ENCODE measurements around the gene REPIN1.
A peak's percentile ranks its signal among the peaks of the same experiment; 100 is the strongest.
"Not testable (repeated sequence)": the region's sequence is repeated elsewhere in the genome, so short reads cannot be mapped to it uniquely, and the experiment has no call there.

The REPIN1 gene

GRCh38 chr7:150377635-150378034 lies 9.0 kb downstream of the REPIN1 start:
- no peak for DNase-seq

- DNase-seq, result peak; percentile 85
Measured at GRCh38 chr7:150378115-150378852, 9.7 kb downstream of the REPIN1 start.

DNA sequence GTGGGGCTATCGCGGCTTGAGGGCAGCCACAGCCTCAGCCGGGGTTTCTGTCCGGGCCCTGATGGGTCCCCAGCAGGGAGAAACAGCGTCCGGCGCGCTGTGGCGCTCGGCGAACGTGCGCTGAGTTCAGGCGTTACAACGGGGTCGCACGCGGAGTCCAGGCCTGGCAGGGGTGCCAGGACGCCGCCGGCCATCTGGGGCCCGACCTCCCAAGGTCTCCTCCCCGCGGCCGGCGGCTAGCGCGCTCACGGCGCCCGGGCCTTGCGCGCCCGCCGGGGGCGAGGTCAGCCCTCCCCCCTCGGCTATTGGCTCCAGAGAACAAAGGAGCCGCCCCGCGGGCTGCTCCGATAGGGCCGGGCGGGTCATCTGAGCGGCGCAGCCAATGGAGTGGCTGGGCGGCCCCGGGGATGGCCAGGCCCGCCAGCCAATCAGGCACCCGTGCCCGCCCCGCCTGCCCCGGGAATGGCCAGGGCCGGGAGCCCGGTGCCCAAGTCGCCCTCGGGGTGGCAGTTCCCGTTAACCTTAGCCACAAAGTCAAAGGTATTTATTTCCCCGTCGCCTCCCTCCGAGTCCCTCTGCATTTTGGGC lies 10.3 kb downstream of the REPIN1 start, which contains the start of gene ZNF775:
Gene ZNF775 (plus strand): TSS at position 478 of the 588 bp plus-strand sequence. CDS start 9,141 bp downstream, outside the sequence.
- peak; percentile 97 for DNase-seq

DNA sequence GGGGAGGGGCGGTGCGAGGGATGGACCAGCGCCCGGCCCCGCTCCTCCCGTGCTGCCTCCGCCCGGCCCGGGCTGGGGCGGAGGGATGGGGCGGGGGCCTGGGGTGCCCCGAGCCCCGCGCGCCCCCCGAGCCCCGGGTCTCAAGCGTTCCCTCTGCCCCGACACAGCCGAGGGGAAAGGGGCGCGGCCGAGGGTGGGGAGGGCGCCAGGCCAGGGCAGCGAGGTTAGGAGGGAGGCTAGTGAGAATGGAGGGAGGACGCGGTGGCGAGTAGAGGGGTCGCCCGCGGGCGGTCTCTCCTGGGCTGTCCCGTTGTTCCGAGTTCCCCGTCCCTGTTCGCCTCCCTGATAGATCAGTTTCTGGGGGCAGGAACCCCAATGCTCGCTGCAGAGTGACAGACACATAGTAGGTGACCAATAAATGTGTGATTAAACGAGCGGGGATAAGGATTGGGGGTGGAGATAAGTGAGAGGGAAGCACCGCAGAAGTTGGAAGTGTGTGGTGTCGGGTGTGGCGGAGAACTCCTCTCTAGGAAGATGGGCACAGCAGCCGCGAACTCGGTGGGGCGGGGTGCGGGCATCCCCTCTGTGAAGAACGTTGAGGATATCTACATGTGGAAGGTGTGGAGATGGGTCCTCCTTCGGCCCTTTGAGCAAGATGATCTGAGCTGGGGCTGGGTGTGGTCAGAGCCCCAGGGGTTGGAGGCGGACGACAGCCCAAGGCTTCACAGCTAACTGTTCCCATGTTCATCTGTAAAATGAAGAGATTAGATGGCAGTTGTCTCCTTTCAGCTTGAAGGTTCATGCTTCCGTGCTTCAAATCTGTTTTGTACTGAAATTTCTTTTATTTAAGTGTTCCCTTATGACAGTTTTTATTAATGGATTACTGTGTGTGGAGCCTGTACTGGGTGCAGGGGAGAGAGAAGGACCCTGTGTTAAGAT lies 11.1 kb downstream of the REPIN1 start:
- DNase-seq, result peak; percentile 72

- DNase-seq, result no peak
Measured at GRCh38 chr7:150380463-150380862, 11.8 kb downstream of the REPIN1 start.

- no peak for DNase-seq
Measured at GRCh38 chr7:150381096-150381495, 12.5 kb downstream of the REPIN1 start.

DNA sequence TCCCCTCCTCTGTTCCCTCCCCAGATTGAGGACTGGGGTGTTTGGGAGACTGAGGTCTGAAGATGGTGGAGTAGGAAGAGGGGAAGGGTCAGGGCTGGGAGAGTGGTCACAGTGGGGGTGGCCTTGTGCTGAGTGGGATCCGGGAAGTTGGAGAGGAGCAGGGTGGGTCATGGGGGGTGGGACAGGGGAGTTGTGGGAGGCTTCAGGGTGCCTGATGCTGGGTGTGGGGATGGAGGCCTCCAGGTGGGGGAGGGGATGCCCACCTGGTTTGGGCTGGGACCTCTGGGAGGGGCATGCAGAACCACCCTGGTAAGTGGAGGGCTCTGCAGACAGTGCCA lies 13.1 kb downstream of the REPIN1 start:
- DNase-seq, result no peak

- DNase-seq, result no peak
Measured at GRCh38 chr7:150382123-150382843, 13.7 kb downstream of the REPIN1 start.

DNA sequence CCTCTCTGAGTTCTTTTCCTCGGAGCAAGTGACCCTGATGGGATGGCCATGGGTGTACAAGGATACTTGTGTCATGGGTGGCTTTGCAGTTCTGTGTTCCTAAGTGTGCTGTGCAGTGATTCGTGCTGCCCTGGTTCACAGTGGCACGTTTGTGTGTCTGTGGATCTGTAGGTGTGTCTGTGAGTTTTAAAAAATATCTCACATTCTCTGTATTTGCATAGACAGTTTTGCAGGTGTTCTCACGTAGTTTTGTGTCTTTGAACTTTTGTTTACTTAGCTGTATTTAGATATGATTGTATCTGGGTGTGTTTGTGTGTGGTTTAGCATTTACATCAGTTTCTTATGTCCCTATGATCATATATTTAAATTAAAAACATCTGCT lies 14.2 kb downstream of the REPIN1 start:
- DNase-seq, result no peak

GRCh38 chr7:150383710-150384397 lies 15.2 kb downstream of the REPIN1 start:
- peak; percentile 59 for DNase-seq

DNA sequence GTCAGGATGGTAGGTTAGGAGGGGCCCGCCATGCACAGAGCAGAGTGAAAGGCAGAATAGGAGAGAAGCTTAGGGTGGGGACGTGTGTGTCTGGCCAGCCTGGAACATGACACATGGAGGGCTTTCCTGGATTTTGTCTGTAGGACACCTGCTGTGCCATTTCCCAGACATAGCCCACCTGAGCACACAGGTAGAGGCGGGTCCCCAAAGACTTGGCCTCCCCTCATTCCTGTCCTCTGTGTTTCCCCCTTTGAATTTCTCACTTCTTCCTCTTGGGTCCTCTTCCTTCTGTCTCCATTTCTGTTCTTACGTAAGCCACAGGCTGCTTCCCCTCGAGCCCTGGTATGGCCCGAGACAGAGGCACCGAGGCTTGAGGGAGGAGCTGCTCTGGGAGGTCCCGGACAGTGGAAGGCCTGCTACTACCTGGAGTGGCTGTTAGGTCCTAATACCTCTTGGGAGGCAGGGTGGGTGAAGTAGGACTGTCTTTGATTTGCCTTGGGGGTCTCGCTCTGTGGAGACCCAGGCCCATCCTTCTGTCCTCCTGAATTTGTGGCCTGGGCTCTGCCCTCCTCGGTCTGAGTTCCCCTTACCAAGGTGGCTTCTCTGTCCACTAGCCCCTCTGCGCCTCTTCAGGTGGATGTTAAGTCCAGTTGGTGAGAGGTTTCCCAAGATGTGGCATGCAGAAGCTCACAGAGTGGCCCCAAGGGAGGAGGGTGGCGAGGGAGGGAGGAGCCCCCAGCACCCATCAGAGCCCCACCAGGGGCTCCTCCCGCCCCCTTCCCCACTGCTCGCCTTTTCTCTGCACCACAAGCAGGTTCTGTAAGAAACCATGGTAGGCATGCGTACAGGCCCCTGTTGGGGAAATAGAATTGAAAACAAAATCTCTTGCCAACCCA lies 16.0 kb downstream of the REPIN1 start:
- no peak for DNase-seq

DNA sequence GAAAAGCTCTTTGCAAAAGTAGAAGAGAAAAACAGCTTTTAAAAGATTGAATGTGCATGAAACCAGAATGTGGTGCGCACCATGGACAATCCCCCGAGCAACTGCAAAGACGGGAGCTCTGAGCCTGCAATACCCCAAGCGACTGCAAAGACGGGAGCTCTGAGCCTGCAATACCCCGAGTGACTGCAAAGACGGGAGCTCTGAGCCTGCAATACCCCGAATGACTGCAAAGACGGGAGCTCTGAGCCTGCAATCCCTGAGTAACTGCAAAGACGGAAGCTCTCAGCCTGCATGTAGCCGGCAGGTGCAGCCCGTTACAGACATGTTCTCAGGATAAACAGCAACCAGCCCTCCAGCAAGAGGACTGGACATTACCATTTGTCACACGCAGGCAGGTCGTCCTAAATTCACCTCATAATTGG lies 16.7 kb downstream of the REPIN1 start:
- DNase-seq, result no peak

DNA sequence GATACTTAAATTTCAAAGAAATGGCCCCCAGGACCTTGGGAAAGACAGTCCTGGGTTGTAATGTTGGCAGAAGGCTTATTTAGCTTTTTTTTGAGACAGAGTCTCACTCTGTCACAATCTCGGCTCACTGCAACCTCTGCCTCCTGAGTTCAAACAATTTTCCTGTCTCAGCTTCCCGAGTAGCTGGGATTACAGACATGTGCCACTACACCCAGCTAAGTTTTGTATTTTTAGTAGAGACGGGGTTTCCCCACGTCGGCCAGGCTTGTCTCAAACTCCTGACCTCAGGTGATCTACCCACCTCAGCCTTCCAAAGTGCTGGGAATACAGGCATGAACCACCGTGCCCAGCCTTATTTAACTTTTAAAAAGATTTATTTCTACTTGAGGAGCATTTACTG lies 17.3 kb downstream of the REPIN1 start:
- DNase-seq, result not testable (repeated sequence)

DNA sequence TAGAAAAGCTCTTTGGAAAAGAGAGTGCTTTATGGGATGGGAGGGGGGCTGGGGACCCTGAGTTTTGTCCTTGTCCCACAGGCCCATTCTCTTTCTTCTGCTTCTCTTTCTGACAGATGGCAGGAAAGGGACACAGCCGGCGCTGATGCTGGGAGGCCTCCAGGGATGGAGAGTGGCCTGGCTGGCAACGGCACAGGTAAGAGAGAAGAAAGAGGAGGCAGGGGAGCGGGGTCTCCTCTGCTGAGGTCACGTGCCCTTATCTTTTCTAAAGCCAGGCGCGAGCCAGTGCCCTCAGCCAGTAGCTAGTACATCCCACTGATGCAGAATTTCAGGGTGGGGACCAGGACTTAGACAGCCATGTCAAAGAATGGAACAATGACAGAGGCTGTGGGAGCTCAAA lies 19.7 kb downstream of the REPIN1 start:
- DNase-seq, result no peak

GRCh38 chr7:150388709-150389531 lies 20.3 kb downstream of the REPIN1 start:
- DNase-seq, result no peak

DNA sequence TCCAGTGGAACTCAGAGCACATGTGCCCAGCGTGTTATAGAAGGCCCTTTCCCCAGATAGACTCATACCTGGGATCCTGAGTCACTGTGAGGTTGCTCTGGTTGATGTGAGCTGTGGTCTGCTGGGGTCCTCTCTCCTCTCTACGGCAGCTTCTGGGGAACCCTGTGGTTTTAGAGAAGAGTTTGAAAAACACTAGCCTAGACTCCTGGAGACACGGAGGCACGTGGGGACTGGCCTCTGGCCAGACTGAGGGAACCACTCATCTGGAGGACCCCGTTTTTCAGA lies 20.9 kb downstream of the REPIN1 start:
- no peak for DNase-seq

GRCh38 chr7:150390205-150390604 lies 21.6 kb downstream of the REPIN1 start:
- no peak for DNase-seq

DNA sequence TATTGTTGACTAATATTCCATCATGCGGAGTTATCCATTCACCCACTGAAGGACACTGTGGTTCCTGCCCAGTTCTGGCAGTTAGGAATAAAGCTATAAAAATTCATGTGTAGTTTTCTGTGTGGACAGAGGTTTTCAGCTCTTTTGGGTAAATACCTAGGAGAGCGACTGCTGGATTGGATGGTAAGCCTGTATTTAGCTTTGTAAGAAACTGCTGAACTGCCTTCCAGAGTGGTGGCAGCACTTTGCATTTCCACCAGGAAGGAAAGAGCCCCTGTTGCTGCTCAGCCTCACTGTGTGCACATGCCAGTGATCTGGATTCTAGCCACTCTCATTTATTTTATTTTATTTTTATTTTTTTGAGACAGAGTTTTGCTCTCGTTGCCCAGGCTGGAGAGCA lies 24.7 kb downstream of the REPIN1 start:
- no peak for DNase-seq

- no peak for DNase-seq
Measured at GRCh38 chr7:150396426-150396825, 27.8 kb downstream of the REPIN1 start.

DNA sequence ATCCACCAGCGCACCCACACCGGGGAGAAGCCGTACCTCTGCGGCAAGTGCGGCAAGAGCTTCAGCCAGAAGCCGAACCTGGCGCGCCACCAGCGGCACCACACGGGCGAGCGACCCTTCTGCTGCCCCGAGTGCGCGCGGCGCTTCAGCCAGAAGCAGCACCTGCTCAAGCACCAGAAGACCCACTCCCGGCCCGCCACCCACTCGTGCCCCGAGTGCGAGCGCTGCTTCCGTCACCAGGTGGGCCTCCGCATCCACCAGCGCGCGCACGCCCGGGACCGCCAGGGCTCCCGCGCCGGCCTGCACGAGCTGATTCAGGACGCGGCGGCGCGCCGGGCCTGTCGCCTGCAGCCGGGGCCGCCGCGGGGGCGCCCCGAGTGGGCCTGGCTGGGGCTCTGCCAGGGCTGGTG lies 28.2 kb downstream of the REPIN1 start:
- no peak for DNase-seq
